K562 (cell line): ENCODE data around the gene SPATS2L. TPM values are rescaled to one million over a fixed set of nuclear protein-coding genes. Genes with fewer than 3 reads are reported as not detected.

Experiments used
- CBFA2T2 ChIP-seq: fragments of 450-650 bp; conservative IDR thresholded peaks from 2 replicates; pipeline ENCODE4 v1.6.1; 2017; ENCODE audit warnings: mild to moderate bottlenecking
- ESRRA ChIP-seq: fragments of 450-650 bp; IDR thresholded peaks from 2 replicates; pipeline ENCODE4 v1.6.1; 2014; ENCODE audit warnings: low read depth, mild to moderate bottlenecking, moderate library complexity, borderline replicate concordance
- MIER1 ChIP-seq: fragments of 450-650 bp; IDR thresholded peaks from 2 replicates; pipeline ENCODE4 v1.6.1; 2016; ENCODE audit warnings: antibody characterized with exemption, mild to moderate bottlenecking, low read depth
- NELFE ChIP-seq: IDR thresholded peaks from 2 replicates; pipeline ENCODE4 v1.6.1; 2011; ENCODE audit warnings: mild to moderate bottlenecking; ENCODE audit not compliant: insufficient read depth, insufficient read length
- NR4A1 ChIP-seq, 2 experiments: fragments of 250-450 bp in 1 of 2; fragments of 450-650 bp in 1 of 2; sonication (Bioruptor Pico) in 1 of 2; IDR thresholded peaks; 2 replicates each; pipeline versions ENCODE4 v1.4.0 to v1.6.1; 2016 to 2020; ENCODE audit warnings: mild to moderate bottlenecking in 2 of 2, missing compliant biosample characterization in 1 of 2, missing genetic modification characterization in 1 of 2, moderate library complexity in 1 of 2
- SOX6 ChIP-seq: fragments of 450-650 bp; IDR thresholded peaks from 2 replicates; pipeline ENCODE4 v1.6.1; 2014; ENCODE audit warnings: mild to moderate bottlenecking
- TAL1 ChIP-seq: fragments of 450-650 bp; IDR thresholded peaks from 2 replicates; pipeline ENCODE4 v1.6.1; 2016; ENCODE audit warnings: mild to moderate bottlenecking
- TRIM28 ChIP-seq: fragments of 450-650 bp; IDR thresholded peaks from 2 replicates; pipeline ENCODE4 v1.6.1; 2017
- ZNF224 ChIP-seq: sonication (generic); formaldehyde crosslinking; IDR thresholded peaks from 2 replicates; pipeline ENCODE4 v1.8.0; 2022; ENCODE audit warnings: mild to moderate bottlenecking, missing genetic modification reagents
- ZNF316 ChIP-seq: fragments of 450-650 bp; IDR thresholded peaks from 2 replicates; pipeline ENCODE4 v1.6.1; 2016
- ZNF41 ChIP-seq: fragments of 250-450 bp; sonication (Bioruptor Pico); conservative IDR thresholded peaks from 2 replicates; pipeline ENCODE4 v1.4.0; 2020; ENCODE audit warnings: mild to moderate bottlenecking
- ZNF57 ChIP-seq: fragments of 450-650 bp; formaldehyde crosslinking; IDR thresholded peaks from 2 replicates; pipeline ENCODE4 v1.4.0; 2020; ENCODE audit warnings: mild to moderate bottlenecking, moderate library complexity
- polyA plus RNA-seq, 8 experiments: library from polyadenylated mRNA; depleted of rRNA in 4 of 8; stranded (reverse) in 5 of 8; unstranded in 3 of 8; fragments of >200 nt; fragmentation: Nextera tagmentation in 2 of 8; fragmentation: Illumina TruSeq in 1 of 8; extraction: Ambion mirVana in 2 of 8; extraction: Trizol in 1 of 8; gene quantifications; 2 replicates each; pipeline versions ENCODE4 v1.2.1 to v1.2.3, GENCODE V29; 2011 to 2014; ENCODE audit warnings: inconsistent platforms in 1 of 8, missing spikeins in 1 of 8
- total RNA-seq, 7 experiments: library from RNA; depleted of rRNA in 6 of 7; stranded (reverse); fragments of >200 nt in 6 of 7; fragmentation: Illumina TruSeq in 2 of 7; extraction: Trizol in 2 of 7; gene quantifications; 2 replicates each; pipeline versions ENCODE4 v1.2.1 to v1.2.3, GENCODE V29; 2011 to 2021; ENCODE audit warnings: low replicate concordance in 1 of 7
- TF ChIP-seq, protein P1 (sequence below): sonication (generic); formaldehyde crosslinking; IDR thresholded peaks from 2 replicates; pipeline ENCODE4 v1.5.0; 2020; ENCODE audit warnings: missing genetic modification reagents
- TF ChIP-seq, protein P2 (sequence below): fragments of 450-650 bp; formaldehyde crosslinking; IDR thresholded peaks from 2 replicates; pipeline ENCODE4 v1.4.0; 2020; ENCODE audit warnings: mild to moderate bottlenecking, mixed read lengths

The SPATS2L gene
- total and polyA plus RNA-seq, 9 of the 15 experiments (the other 6 are each of a cell fraction or from before 2014, with no cell fraction given): 11.3 to 41.5 (median 24.9) TPM

DNA sequence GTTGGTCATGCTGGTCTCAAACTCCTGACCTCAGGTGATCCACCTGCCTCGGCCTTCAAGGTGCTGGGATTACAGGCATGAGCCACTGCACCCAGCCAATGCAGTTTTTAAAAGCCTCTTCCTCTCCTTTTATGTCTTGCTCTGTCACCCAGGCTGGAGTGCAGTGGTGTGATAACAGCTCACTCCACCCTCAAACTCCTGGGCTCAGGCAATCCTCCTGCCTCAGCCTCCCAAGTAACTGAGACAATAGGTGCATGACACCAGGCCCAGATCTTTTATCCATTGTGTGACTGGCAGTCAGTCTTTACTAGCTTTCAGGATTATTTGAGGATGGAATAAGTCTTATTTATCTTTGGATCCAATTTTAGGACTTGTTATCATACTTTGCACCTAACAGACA is 190.2 kb downstream of the SPATS2L start (continued):
- TF ChIP-seq TRIM28: no peak
- no peak for TF ChIP-seq ZNF224 (CRISPR knock-in tag)
- 0 out of 2 replicates have a peak, but pooled peaks have one; percentile 22 for TF ChIP-seq CBFA2T2
- TF ChIP-seq, protein P1, sequence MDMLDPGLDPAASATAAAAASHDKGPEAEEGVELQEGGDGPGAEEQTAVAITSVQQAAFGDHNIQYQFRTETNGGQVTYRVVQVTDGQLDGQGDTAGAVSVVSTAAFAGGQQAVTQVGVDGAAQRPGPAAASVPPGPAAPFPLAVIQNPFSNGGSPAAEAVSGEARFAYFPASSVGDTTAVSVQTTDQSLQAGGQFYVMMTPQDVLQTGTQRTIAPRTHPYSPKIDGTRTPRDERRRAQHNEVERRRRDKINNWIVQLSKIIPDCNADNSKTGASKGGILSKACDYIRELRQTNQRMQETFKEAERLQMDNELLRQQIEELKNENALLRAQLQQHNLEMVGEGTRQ: no peak
- TF ChIP-seq MIER1: no peak
- TF ChIP-seq NR4A1 (CRISPR knock-in tag; IDR thresholded peaks at IDR 0.05): no peak
- TF ChIP-seq NR4A1 (tag; IDR thresholded peaks at IDR 0.05): no peak
- TF ChIP-seq TAL1: peak; percentile 35; the same call in 1 of the 2 replicates
- no peak for TF ChIP-seq NELFE
- no peak for TF ChIP-seq ZNF57 (CRISPR knock-in tag)
- TF ChIP-seq, protein P2, sequence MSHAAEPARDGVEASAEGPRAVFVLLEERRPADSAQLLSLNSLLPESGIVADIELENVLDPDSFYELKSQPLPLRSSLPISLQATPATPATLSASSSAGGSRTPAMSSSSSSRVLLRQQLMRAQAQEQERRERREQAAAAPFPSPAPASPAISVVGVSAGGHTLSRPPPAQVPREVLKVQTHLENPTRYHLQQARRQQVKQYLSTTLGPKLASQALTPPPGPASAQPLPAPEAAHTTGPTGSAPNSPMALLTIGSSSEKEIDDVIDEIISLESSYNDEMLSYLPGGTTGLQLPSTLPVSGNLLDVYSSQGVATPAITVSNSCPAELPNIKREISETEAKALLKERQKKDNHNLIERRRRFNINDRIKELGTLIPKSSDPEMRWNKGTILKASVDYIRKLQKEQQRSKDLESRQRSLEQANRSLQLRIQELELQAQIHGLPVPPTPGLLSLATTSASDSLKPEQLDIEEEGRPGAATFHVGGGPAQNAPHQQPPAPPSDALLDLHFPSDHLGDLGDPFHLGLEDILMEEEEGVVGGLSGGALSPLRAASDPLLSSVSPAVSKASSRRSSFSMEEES (CRISPR knock-in tag): no peak
- TF ChIP-seq ZNF41 (CRISPR knock-in tag): no peak
- TF ChIP-seq ZNF316: no peak
- TF ChIP-seq SOX6: peak; percentile 81
- TF ChIP-seq ESRRA: no peak
